Left ventricle myocardium superior (tissue), 1 donor: ENCODE measurements around the gene OR8B4. TPM values are rescaled to one million over a fixed set of nuclear protein-coding genes. Genes with fewer than 3 reads are reported as not detected.
"Not testable (repeated sequence)": the region's sequence is repeated elsewhere in the genome, so short reads cannot be mapped to it uniquely, and the experiment has no call there.

Experiments
- ATAC-seq: fragments of 200-7000 bp; cut with Tn5 transposase; one replicate; pipeline ENCODE4 v1.9.1; 2020; ENCODE audit warnings: mild to moderate bottlenecking, moderate library complexity
- DNase-seq: peaks from one replicate; pipeline ENCODE4 v3.0.0-alpha.2; 2020
- intact Hi-C: fragments of 100-400 bp; cut with micrococcal nuclease; formaldehyde crosslinking; loops from one replicate; pipeline ENCODE4 v1.11.0; 2022
- long read RNA-seq: library from polyadenylated mRNA; unstranded; transcript quantifications from one replicate; pipeline ENCODE4 v2.0.0, GENCODE V29; 2021
- total RNA-seq: library from RNA; stranded (reverse); fragmentation: NEBNext Ultra II Directional; extraction: Animal tissue kit (Norgen Biotek cat#: 25700); gene quantifications from one replicate; pipeline ENCODE4 v1.2.1, GENCODE V29; 2021
- donor health status: DM: no; HTN: yes; CAD: no; lungs with severe emphysema.

Gene OR8B4
- total RNA-seq = not detected
- long read RNA-seq = 0 reads

- intact Hi-C loops = no loop called here
- DNase-seq = no peak
- ATAC-seq = no peak
Measured at GRCh38 chr11:124424384-124424921, at the start of gene OR8B4. OR8B4 (minus strand) TSS chr11:124424871; CDS start chr11:124424871, 0 bp downstream.

- ATAC-seq = no peak
- intact Hi-C loops = no loop called here
- no peak for DNase-seq
Measured at GRCh38 chr11:124474079-124474478, 49.4 kb upstream of the OR8B4 start.

GRCh38 chr11:124473476-124473875, 48.8 kb upstream of the OR8B4 start:
- intact Hi-C loops = no loop called here
- ATAC-seq (no peak), DNase-seq (no peak)

GRCh38 chr11:124470561-124471227, 46.0 kb upstream of the OR8B4 start:
- no peak for DNase-seq
- intact Hi-C loops = loop anchor here (2.0 kb wide), 1 partner anchor 66 kb away; no protein-coding TSS in a partner anchor
- ATAC-seq = peak; percentile 72

- ATAC-seq = no peak
- intact Hi-C loops = no loop called here
- DNase-seq = no peak
Measured at GRCh38 chr11:124467381-124467927, 42.8 kb upstream of the OR8B4 start.

- intact Hi-C loops = no loop called here
- DNase-seq (no peak), ATAC-seq (no peak)
Measured at GRCh38 chr11:124465368-124465767, 40.7 kb upstream of the OR8B4 start.

GRCh38 chr11:124463990-124464389, 39.3 kb upstream of the OR8B4 start:
- ATAC-seq (no peak), DNase-seq (no peak)
- intact Hi-C loops = no loop called here

GRCh38 chr11:124463324-124463723, 38.7 kb upstream of the OR8B4 start:
- no peak for ATAC-seq
- intact Hi-C loops = no loop called here
- no peak for DNase-seq

- no peak for ATAC-seq
Measured at GRCh38 chr11:124460459-124460858, 35.8 kb upstream of the OR8B4 start.

GRCh38 chr11:124459379-124459778, 34.7 kb upstream of the OR8B4 start:
- DNase-seq, intact Hi-C loops: not testable (repeated sequence)

More at GRCh38 chr11:124460459-124460858, 35.8 kb upstream of the OR8B4 start:
- DNase-seq = no peak
- intact Hi-C loops = no loop called here

GRCh38 chr11:124454552-124454951, 29.9 kb upstream of the OR8B4 start:
- intact Hi-C loops = no loop called here
- no peak for DNase-seq
- ATAC-seq = no peak

More at GRCh38 chr11:124459379-124459778, 34.7 kb upstream of the OR8B4 start:
- ATAC-seq = not testable (repeated sequence)

- DNase-seq (no peak), ATAC-seq (no peak)
- intact Hi-C loops = no loop called here
Measured at GRCh38 chr11:124446916-124447315, 22.2 kb upstream of the OR8B4 start.

- ATAC-seq (no peak), DNase-seq (no peak)
- intact Hi-C loops = no loop called here
Measured at GRCh38 chr11:124445646-124446150, 21.0 kb upstream of the OR8B4 start, which contains the start of gene OR8B8. OR8B8 (minus strand) TSS chr11:124445696; CDS start chr11:124441085, 4,611 bp downstream.

GRCh38 chr11:124442847-124443246, 18.2 kb upstream of the OR8B4 start:
- intact Hi-C loops = no loop called here
- ATAC-seq (no peak), DNase-seq (no peak)

GRCh38 chr11:124442442-124442841, 17.8 kb upstream of the OR8B4 start:
- ATAC-seq = no peak
- intact Hi-C loops = no loop called here

GRCh38 chr11:124441519-124441918, 16.8 kb upstream of the OR8B4 start:
- intact Hi-C loops = no loop called here

More at GRCh38 chr11:124442442-124442841, 17.8 kb upstream of the OR8B4 start:
- no peak for DNase-seq

GRCh38 chr11:124441081-124441480, 16.4 kb upstream of the OR8B4 start:
- no peak for DNase-seq
- ATAC-seq = no peak
- intact Hi-C loops = no loop called here

More at GRCh38 chr11:124441519-124441918, 16.8 kb upstream of the OR8B4 start:
- no peak for ATAC-seq
- DNase-seq = no peak

- DNase-seq (no peak), ATAC-seq (no peak)
- intact Hi-C loops = no loop called here
Measured at GRCh38 chr11:124440608-124441007, 15.9 kb upstream of the OR8B4 start.

GRCh38 chr11:124434699-124435098, 10.0 kb upstream of the OR8B4 start:
- no peak for ATAC-seq
- intact Hi-C loops = no loop called here
- no peak for DNase-seq

GRCh38 chr11:124429599-124429998, 4.9 kb upstream of the OR8B4 start:
- DNase-seq = no peak
- no peak for ATAC-seq
- intact Hi-C loops = no loop called here
